Measurements from ENCODE around the gene CASP5. TPM values are rescaled to one million over a fixed set of nuclear protein-coding genes. Genes with fewer than 3 reads are reported as not detected.

Gene CASP5
- total and polyA plus RNA-seq, 8 donors: 0.45 to 4.3 (median 0.81) TPM; not detected in 5

- WGBS, 5 donors: 26 to 50% (median 40%) methylated on average over 1 of the region's 1 CpG
- intact Hi-C loops (cut with DNase I; ENCODE audit: low total_unique reads): no loop called here
- no peaks in the 10 kb centered on the region for H3K27me3 ChIP-seq
Measured at GRCh38 chr11:104999721-105000120, 23.2 kb downstream of the CASP5 start.

DNA sequence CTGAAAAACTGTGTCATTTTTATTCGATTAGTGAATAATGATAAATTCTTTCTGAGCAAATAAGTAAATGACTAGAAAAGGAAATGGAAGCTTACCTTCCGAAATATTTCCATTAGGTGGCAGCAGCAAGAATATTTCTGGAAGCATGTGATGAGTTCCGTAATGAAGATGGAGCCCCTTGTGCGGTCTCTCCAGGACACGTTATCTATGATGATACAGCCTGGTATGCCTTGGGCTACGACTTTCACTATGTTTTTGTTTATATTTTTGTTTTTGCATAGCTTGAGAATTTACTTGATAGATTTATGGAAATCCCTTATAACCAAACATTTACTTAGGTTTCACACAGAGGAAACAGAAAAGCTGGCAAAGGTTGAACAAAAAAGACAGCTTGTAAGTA is 25.7 kb downstream of the CASP5 start:
- Histone ChIP-seq H3K27me3 (no peaks in the 10 kb centered on the region), H3K9me3 (no peaks in the 10 kb centered on the region), H3K4me1 (no peaks in the 10 kb centered on the region), H3K36me3 (no peaks in the 10 kb centered on the region), H3K4me3 (no peak overlapping the region), H3K27ac (no peak overlapping the region)
- intact Hi-C loops (cut with DNase I; ENCODE audit: low total_unique reads): no loop called here
- WGBS, 5 donors: 51 to 62% (median 55%) methylated on average over 6 of the region's 6 CpGs
- TF ChIP-seq POLR2A (IDR thresholded peaks at IDR 0.05) (no peak), EP300 (IDR thresholded peaks at IDR 0.05) (no peak), POLR2AphosphoS5 (IDR thresholded peaks at IDR 0.05) (no peak)
- TF ChIP-seq, protein P1, sequence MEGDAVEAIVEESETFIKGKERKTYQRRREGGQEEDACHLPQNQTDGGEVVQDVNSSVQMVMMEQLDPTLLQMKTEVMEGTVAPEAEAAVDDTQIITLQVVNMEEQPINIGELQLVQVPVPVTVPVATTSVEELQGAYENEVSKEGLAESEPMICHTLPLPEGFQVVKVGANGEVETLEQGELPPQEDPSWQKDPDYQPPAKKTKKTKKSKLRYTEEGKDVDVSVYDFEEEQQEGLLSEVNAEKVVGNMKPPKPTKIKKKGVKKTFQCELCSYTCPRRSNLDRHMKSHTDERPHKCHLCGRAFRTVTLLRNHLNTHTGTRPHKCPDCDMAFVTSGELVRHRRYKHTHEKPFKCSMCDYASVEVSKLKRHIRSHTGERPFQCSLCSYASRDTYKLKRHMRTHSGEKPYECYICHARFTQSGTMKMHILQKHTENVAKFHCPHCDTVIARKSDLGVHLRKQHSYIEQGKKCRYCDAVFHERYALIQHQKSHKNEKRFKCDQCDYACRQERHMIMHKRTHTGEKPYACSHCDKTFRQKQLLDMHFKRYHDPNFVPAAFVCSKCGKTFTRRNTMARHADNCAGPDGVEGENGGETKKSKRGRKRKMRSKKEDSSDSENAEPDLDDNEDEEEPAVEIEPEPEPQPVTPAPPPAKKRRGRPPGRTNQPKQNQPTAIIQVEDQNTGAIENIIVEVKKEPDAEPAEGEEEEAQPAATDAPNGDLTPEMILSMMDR (IDR thresholded peaks at IDR 0.05): no peak
- no peak for DNase-seq

More at GRCh38 chr11:104999721-105000120, 23.2 kb downstream of the CASP5 start:
- no peak for TF ChIP-seq EP300 (IDR thresholded peaks at IDR 0.05)
- no peak for TF ChIP-seq POLR2AphosphoS5 (IDR thresholded peaks at IDR 0.05)
- no peak for TF ChIP-seq POLR2A (IDR thresholded peaks at IDR 0.05)
- TF ChIP-seq, protein P1 (IDR thresholded peaks at IDR 0.05): no peak
- Histone ChIP-seq H3K36me3 (no peaks in the 10 kb centered on the region), H3K27ac (no peak overlapping the region), H3K9me3 (no peaks in the 10 kb centered on the region), H3K4me3 (no peak overlapping the region), H3K4me1 (no peaks in the 10 kb centered on the region)
- DNase-seq: no peak

DNA sequence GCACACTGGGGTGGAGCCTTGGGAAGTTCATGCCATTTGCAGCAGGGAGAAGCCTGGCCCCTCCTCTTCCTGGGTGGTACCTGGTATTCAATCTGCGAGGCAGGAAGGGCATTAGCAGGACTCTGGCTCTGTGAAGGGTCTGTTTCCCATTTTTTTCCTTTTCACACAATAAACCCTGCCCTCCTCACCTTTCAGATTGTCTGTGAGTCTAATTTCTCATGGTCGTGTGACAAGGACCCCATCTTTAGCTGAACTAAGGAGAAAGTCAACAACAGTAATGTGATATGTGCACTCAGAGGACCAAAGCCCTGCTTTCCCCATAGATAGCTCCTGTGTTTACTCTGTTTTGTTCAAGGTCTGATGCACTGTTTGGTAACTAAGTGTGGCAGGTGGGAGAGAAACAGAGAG is 28.0 kb downstream of the CASP5 start:
- DNase-seq: peak in 1 of 2 donors; percentile 10
- H3K9me3 ChIP-seq: no peaks in the 10 kb centered on the region
- no peaks in the 10 kb centered on the region for H3K4me1 ChIP-seq
- WGBS, 5 donors: 42 to 67% (median 44%) methylated on average over 2 of the region's 2 CpGs
- H3K36me3 ChIP-seq: no peaks in the 10 kb centered on the region
- no peak overlapping the region for H3K27ac ChIP-seq
- H3K4me3 ChIP-seq: no peak overlapping the region
- TF ChIP-seq POLR2A (IDR thresholded peaks at IDR 0.05) (no peak), EP300 (IDR thresholded peaks at IDR 0.05) (no peak), POLR2AphosphoS5 (IDR thresholded peaks at IDR 0.05) (no peak)
- TF ChIP-seq, protein P1 (IDR thresholded peaks at IDR 0.05): no peak
- intact Hi-C loops (cut with DNase I; ENCODE audit: low total_unique reads): no loop called here
- H3K27me3 ChIP-seq: no peaks in the 10 kb centered on the region

GRCh38 chr11:104992781-104993180 is 30.2 kb downstream of the CASP5 start:
- H3K4me1 ChIP-seq: no peaks in the 10 kb centered on the region
- DNase-seq: no peak
- no peak overlapping the region for H3K27ac ChIP-seq
- H3K27me3 ChIP-seq: no peaks in the 10 kb centered on the region
- H3K9me3 ChIP-seq: peaks cover 0 to 7% (median 3%) of the 10 kb centered on the region in 4 donors
- TF ChIP-seq, protein P1 (IDR thresholded peaks at IDR 0.05): no peak
- TF ChIP-seq POLR2A (IDR thresholded peaks at IDR 0.05) (no peak), EP300 (IDR thresholded peaks at IDR 0.05) (no peak), POLR2AphosphoS5 (IDR thresholded peaks at IDR 0.05) (no peak)
- H3K36me3 ChIP-seq: no peaks in the 10 kb centered on the region
- no peak overlapping the region for H3K4me3 ChIP-seq
- intact Hi-C loops (cut with DNase I; ENCODE audit: low total_unique reads): no loop called here
- WGBS, 5 donors: 62 to 83% (median 80%) methylated on average over 1 of the region's 1 CpG
